Dermis blood vessel endothelial cell (primary cell): ENCODE data around the gene PYCR2. TPM values are rescaled to one million over a fixed set of nuclear protein-coding genes. Genes with fewer than 3 reads are reported as not detected.

Experiments used
- DNase-seq: peaks from one replicate; pipeline ENCODE4 v3.0.0; 2010
- total RNA-seq: library from RNA; depleted of rRNA; stranded (reverse); fragments of >200 nt; gene quantifications from 2 replicates; pipeline ENCODE4 v1.2.3, GENCODE V29; 2014

PYCR2 gene
- total RNA-seq, 1 donor from 2014 or later: 35.7 TPM

DNA sequence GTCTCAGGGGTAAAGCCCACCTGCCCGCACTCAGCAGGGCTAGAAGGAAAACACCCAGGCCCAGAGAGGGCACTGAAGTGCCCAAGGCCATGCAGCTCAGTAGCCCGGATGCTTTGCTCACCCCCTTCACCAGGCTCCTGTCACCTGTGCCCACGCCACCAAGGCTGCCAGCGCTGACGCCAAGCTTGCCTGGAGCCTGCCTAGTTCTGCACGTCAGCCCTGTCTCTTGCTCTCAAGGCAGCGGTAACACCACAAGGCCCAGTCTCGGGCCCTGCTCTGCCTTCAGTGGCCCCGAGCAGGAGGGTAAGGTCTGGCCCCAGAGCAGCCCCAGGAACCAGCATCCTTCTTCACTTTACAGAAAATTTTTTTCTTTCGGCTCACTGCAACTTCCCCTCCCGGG is 49.6 kb downstream of the PYCR2 start:
- no peak for DNase-seq

DNA sequence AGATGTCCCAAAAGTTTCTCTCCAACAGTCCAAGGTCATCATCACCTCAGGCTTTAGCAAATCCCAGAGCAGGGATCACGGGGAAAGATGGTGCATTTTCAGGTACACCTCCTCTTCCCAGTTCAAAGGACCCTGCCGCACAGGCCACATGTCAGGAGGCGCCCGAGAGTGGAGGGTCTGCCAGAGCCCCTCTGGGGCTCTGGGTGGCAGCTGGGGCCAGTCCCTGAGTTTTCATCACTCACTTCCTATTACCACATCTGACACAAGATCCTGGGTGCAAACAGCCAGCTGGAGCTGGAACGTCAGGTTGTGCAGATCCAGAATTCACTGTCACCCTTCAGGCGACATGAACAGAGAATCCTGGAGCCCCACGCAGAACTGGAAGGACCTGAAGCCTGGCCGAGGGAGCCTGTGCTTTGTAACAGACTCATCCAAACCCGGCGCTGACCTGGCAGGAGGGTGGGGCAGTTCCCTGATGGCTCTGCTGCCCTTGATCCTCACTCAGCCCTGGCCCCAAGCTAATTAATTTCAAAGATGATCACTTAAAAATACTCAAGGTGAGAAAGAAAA is 50.7 kb downstream of the PYCR2 start:
- no peak for DNase-seq

DNA sequence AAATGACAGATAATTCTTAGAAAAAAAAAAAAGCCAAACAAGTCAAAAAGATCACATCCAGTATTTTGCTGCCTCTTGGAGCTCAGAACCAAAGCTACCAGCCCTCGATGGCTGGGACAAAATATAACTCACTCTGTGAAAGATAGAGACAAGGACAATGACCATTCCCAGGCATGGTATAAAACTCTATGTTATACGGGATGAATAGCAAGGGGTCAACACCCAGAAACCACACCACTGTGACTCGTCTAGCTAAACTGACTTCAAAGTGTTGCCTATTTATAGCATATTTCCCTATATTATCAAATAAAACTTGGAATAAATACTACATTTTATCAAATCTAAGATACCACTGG is 52.0 kb downstream of the PYCR2 start:
- no peak for DNase-seq

DNA sequence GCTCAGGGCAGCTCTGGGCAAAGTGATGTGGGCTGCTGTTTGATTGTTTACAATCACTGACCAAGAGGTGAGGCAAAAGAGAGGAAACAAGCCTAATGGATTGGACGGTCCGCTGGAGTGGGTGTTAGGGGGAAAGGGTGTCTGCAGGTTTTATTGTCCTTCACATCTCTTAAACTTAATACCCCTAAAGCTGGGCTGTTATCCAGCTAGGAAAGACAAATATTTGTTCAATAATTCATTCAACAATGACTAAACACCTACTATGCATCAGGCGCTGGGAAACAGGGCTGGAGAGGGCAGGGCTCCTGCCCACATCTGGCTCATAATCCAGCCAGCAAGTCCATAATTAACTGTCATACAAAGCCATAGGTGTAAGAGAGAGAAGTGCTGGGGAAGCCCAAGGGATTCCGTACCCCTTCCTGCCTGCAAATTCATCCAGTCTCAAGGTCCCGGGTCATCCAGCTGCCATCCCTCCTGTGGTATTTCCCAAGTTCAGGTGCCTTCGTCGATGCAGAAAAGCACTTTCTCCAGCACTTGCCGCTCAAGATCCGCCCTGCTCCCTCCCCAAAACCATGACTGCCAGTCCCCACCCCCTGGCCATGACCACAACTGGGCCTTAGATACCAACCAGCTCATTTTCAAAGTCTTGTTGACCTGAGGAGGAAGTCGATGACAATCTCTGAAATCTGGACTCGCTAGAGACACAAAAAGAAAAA is 52.5 kb downstream of the PYCR2 start:
- no peak for DNase-seq

DNA sequence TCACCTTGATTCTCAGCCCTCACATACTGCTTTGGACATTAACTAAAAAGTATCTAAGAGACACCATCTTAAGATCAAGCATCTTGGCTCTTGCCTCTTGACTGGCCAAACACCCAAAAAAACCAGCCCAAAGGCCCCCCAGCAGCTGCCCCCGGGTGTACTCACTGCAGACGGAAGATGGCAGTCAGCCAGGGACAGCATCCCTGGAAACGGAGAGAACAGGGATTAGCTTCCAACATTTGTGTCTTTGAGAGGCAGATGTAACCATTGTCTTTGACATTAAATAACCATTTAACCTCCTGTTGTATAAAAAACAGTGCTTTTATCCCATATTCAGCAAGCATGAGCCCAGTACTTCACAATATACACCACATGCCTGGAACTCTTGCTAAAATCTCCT is 53.1 kb downstream of the PYCR2 start:
- no peak for DNase-seq

Other genes with a start within 250 kb of the PYCR2 start
- gene SRP9, start 146.4 kb downstream of the PYCR2 start, total RNA-seq: 229 and 392 TPM in 2 replicates
- 43.7 and 91.0 TPM in 2 replicates for gene EPHX1, start 114.1 kb downstream of the PYCR2 start, total RNA-seq
- gene TMEM63A, start 41.9 kb downstream of the PYCR2 start, total RNA-seq: 12.4 and 15.0 TPM in 2 replicates
- 0.19 TPM in 1 of 2 replicates, not detected in the other for gene LEFTY1, start 35.1 kb downstream of the PYCR2 start, total RNA-seq
- under 0.01 TPM in 1 of 2 replicates, not detected in the other for gene LEFTY2, start 17.0 kb upstream of the PYCR2 start, total RNA-seq
- 23.9 and 32.5 TPM in 2 replicates for gene SDE2, start 75.1 kb upstream of the PYCR2 start, total RNA-seq
- gene H3-3A, start 138.5 kb upstream of the PYCR2 start, total RNA-seq: 205 and 269 TPM in 2 replicates